ENCODE measurements around the gene CDK19.

The CDK19 gene

GRCh38 chr6:110658631-110659211 is 156.5 kb downstream of the CDK19 start:
- TF ChIP-seq POLR2A (IDR thresholded peaks at IDR 0.05; ENCODE audit: low read length): no peak
- TF ChIP-seq GATA1 (IDR thresholded peaks at IDR 0.05; ENCODE audit: low read depth, low read length): no peak
- DNase-seq: no peak

DNA sequence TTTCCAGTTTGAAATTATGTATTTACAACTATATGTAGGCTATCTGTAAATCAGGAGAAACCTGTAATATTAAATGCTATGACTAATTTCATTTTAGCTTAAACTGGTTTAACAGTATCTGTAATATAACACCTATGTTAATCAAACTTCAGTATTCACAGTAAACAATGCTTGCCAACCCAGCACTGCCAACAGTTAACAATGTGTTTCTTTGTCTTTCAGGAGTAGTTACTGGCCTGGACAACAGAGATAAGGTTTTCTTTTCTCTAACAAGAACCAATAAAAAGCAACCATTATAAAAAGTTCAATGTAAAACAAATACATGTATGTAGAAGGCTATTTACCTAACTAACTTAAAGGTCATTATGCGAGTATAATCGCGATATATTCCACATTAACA is 158.8 kb downstream of the CDK19 start:
- DNase-seq: peak; percentile 19 to 68
- TF ChIP-seq POLR2A (IDR thresholded peaks at IDR 0.05; ENCODE audit: low read length) (no peak), GATA1 (IDR thresholded peaks at IDR 0.05; ENCODE audit: low read depth, low read length) (no peak)

DNA sequence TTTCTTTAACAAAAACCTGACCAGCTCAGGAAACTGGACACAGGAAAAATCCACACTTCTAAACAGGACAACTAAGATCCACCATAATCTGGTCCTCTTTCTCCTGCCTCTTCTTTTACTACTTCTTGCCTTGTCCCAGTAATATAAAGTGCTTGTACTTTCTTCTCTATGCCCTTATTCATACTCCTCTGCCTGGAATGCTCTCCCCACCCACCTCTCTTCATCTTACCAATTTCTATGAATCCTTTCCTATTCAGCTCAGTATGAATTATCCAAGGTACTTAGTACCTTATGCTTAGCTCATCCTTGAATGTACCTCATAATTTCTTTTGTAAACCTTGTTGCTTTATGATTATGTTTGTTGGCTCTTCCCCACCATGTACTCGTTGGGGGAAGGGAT is 159.4 kb downstream of the CDK19 start:
- TF ChIP-seq GATA1 (IDR thresholded peaks at IDR 0.05; ENCODE audit: low read depth, low read length): no peak
- TF ChIP-seq POLR2A (IDR thresholded peaks at IDR 0.05; ENCODE audit: low read length): no peak

DNA sequence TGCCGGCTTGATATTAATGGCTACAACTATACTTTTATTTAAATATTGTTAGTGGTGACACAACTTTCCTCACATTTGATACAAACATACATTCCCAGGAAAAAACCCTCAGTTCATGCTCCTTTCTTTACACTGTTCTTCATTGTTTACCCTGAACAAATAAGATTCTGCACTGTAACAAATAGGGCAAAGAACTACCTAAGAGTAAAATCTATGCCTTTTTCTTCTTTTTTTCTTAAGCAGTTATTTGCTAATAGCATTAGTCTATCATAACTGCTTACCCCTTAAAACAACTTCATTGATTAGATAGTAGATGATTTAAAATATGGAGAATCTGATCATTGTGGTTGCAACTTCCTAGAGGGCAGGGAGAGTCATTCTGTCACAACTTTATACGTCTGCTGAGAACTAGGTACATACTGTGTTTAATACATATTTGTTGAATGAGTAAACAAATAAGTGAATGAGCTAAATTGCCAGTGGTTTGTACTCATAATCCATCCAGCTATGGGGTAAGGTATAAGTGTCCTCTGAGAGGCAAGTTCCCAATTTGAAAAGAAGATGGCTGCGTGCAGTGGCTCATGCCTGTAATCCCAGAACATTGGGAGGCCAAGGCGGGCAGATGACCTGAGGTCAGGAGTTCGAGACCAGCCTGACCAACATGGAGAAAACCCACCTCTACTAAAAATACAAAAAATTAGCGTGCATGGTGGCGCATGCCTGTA is 161.0 kb downstream of the CDK19 start:
- TF ChIP-seq GATA1 (IDR thresholded peaks at IDR 0.05; ENCODE audit: low read depth, low read length): no peak
- no peak for TF ChIP-seq POLR2A (IDR thresholded peaks at IDR 0.05; ENCODE audit: low read length)
- no peak for DNase-seq

More for the DNA sequence above, 159.4 kb downstream of the CDK19 start:
- DNase-seq: no peak

DNA sequence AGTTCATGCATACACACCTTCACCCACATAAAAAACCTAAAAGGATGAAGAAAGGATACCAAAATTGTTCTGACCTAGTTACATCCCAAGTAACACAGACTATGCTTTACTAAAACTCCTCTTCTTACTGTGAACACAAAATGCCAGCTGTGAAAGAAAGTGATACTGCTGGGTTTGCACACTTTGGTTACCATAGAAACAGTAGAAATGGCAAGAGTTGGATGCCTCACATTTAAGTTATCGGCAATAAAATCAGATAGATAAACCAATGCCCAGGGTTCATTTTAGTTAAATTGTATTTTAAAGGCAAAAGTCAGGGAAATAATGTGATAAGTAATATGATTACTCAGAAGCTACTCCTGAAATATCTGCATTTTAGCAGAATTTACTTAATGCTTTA is 161.9 kb downstream of the CDK19 start:
- DNase-seq: no peak
- TF ChIP-seq GATA1 (IDR thresholded peaks at IDR 0.05; ENCODE audit: low read depth, low read length) (no peak), POLR2A (IDR thresholded peaks at IDR 0.05; ENCODE audit: low read length) (no peak)

GRCh38 chr6:110652520-110652919 is 162.7 kb downstream of the CDK19 start:
- TF ChIP-seq GATA1 (IDR thresholded peaks at IDR 0.05; ENCODE audit: low read depth, low read length) (no peak), POLR2A (IDR thresholded peaks at IDR 0.05; ENCODE audit: low read length) (no peak)

DNA sequence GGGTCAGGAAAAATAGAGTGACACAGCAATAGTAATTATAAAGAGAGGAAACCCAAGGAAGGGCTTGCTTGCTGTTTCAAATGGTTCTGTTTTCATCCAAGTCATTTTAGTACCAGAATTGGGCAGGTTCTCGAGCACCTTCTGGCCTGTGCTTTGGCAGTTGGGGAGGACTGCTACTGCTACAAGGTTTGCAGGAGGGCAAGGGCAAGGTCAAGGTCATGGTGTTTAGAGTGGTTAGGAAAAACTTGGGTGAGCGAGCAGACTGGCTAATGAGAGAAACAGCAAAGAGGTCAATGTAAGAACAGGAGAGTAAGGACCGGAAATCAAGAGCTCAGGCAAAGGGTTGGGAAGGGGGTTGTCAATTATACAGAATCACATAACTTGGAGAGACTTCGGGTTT is 164.5 kb downstream of the CDK19 start:
- DNase-seq: no peak

More at GRCh38 chr6:110652520-110652919, 162.7 kb downstream of the CDK19 start:
- DNase-seq: no peak

DNA sequence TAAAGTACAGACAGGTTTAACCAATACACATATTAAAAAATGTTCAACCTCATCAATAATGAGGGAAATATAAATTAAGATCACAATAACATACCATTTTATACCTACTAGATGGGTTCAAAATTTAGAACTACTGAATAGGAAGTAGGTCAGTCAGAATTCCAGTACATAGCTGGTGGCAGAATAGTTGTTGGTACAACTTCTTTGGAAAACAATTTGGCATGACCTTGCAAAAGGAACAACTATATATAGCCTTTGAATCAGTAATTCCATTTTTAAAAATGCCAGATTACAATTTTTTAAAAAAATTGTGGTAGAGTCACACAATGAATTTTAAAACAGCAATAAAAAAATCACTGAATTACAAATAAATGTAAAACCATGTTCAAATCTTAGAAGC is 165.6 kb downstream of the CDK19 start:
- DNase-seq: no peak
- no peak for TF ChIP-seq GATA1 (IDR thresholded peaks at IDR 0.05; ENCODE audit: low read depth, low read length)
- TF ChIP-seq POLR2A (IDR thresholded peaks at IDR 0.05; ENCODE audit: low read length): no peak

More for the DNA sequence above, 164.5 kb downstream of the CDK19 start:
- TF ChIP-seq GATA1 (IDR thresholded peaks at IDR 0.05; ENCODE audit: low read depth, low read length): no peak
- no peak for TF ChIP-seq POLR2A (IDR thresholded peaks at IDR 0.05; ENCODE audit: low read length)

GRCh38 chr6:110646951-110647910 is 168.0 kb downstream of the CDK19 start:
- peak in 1 of 2 experiments; percentile 10 for DNase-seq
- TF ChIP-seq GATA1 (IDR thresholded peaks at IDR 0.05; ENCODE audit: low read depth, low read length): no peak
- no peak for TF ChIP-seq POLR2A (IDR thresholded peaks at IDR 0.05; ENCODE audit: low read length)

- no peak for DNase-seq
- no peak for TF ChIP-seq POLR2A (IDR thresholded peaks at IDR 0.05; ENCODE audit: low read length)
- TF ChIP-seq GATA1 (IDR thresholded peaks at IDR 0.05; ENCODE audit: low read depth, low read length): no peak
Observed at GRCh38 chr6:110646419-110646698, 168.9 kb downstream of the CDK19 start.

DNA sequence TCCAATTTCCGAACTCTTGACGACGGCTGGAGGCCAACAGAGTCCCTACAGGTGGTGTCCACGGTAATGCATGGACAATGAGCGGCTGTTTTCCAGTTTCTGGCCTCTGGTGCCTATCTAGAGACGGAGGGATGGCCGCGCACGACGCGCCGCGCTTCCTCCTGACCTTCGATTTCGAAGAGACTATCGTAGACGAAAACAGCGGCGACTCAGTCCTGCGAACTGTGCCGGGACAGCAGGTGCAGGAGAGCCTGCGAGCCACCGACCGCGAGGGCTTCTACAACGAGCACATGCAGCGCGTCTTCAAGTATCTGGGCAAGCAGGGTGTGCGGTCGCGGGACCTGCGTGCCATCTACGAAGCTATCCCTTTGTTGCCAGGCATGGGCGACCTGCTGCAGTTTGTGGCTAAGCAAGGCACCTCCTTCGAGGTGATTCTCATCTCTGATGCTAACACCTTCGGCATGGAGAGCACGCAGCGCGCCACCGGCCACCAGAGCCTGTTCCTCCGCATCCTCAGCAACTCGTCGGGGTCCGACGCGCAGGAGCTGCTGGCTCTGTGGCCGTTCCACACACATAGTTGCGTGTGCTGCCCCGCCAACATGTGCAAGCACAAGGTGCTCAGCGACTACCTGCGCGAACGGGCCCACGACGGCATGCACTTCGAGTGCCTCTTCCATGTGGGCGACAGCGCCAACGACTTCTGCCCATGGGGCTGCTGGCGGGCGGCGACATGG is 169.4 kb downstream of the CDK19 start:
- no peak for TF ChIP-seq GATA1 (IDR thresholded peaks at IDR 0.05; ENCODE audit: low read depth, low read length)
- TF ChIP-seq POLR2A (IDR thresholded peaks at IDR 0.05; ENCODE audit: low read length): no peak
- DNase-seq: no peak

GRCh38 chr6:110643175-110643574 is 172.1 kb downstream of the CDK19 start:
- TF ChIP-seq POLR2A (IDR thresholded peaks at IDR 0.05; ENCODE audit: low read length) (no peak), GATA1 (IDR thresholded peaks at IDR 0.05; ENCODE audit: low read depth, low read length) (no peak)
- DNase-seq: peak in 1 of 2 experiments; percentile 24

DNA sequence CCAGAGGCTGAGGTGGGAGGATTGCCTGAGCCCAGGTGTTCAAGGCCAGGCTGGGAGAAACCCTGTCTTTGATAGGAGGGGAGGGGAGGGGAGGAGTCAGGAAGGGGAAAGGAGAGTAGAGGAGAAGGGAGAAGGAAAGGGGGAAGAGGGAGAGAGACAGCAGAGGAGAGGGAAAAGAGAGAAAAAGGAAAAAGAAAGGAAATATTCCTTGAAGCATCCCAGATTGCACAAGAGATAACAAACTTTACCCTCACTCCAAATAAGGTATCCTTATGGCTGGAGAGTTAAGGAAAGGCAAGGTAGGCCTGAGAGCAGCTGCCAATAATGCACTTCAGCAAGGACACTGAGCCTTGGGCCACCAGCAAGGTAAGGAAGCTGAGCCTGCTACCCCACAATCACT is 172.6 kb downstream of the CDK19 start:
- DNase-seq: no peak
- no peak for TF ChIP-seq GATA1 (IDR thresholded peaks at IDR 0.05; ENCODE audit: low read depth, low read length)
- no peak for TF ChIP-seq POLR2A (IDR thresholded peaks at IDR 0.05; ENCODE audit: low read length)

All from erythroblast (primary cell).